GM21423 (cell line): Measurements from ENCODE around the gene PLCL2.
A peak's percentile ranks its signal among the peaks of the same experiment; 100 is the strongest.

Source experiments
- ATAC-seq: cut with Tn5 transposase; IDR thresholded peaks from one replicate; pipeline ENCODE4 v1.9.1; 2021; ENCODE audit warnings: mild to moderate bottlenecking, moderate library complexity; ENCODE audit not compliant: unreplicated experiment

PLCL2 gene

GRCh38 chr3:17040322-17040989, 155.7 kb downstream of the PLCL2 start:
- no peak for ATAC-seq

DNA sequence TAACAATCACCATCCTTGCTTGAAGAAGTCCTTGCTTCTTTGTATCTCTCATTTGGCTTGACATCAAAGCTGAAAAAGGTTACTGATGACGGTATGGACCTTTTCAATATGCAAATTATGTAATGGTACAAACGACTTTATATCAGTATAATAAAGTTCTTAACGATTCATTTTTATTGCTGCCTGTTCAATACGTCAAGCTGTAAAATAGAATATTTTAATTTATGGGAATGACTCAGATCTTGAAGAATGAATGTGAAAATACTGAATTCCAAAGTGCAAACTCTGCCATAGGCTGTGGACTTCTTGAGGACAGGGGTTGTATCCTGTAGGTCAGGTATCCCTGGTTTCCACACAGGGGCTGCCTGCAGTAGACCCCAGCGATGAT, 156.2 kb downstream of the PLCL2 start:
- ATAC-seq: no peak

- peak; percentile 72 for ATAC-seq
Measured at GRCh38 chr3:17044855-17045254, 160.1 kb downstream of the PLCL2 start.

DNA sequence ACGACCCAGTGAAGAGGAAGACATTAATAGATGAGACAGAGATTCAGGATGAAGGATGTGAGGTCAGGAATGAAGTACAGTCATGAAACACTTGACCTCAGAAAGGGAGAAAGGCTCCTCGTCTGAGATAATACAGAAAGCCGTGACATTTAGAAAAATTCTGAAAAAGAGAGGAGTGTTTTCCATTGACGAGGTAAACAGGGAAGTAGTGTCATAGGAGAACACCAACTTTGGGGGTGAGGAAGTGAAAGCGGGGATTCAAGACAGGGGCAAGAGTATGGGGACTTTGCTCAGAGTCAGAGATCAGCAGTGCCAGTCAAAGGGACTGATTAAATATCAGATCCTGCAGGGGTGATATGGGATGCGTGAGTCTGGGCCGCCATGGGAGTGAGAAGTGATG, 160.9 kb downstream of the PLCL2 start:
- no peak for ATAC-seq

GRCh38 chr3:17046623-17047022, 161.9 kb downstream of the PLCL2 start:
- no peak for ATAC-seq

- ATAC-seq: no peak
Measured at GRCh38 chr3:17047162-17047561, 162.4 kb downstream of the PLCL2 start.

- ATAC-seq: no peak
Measured at GRCh38 chr3:17047894-17048293, 163.1 kb downstream of the PLCL2 start.

- ATAC-seq: no peak
Measured at GRCh38 chr3:17050071-17050470, 165.3 kb downstream of the PLCL2 start.

GRCh38 chr3:17050506-17050905, 165.8 kb downstream of the PLCL2 start:
- no peak for ATAC-seq

- peak; percentile 63 for ATAC-seq
Measured at GRCh38 chr3:17052363-17052762, 167.6 kb downstream of the PLCL2 start.

- no peak for ATAC-seq
Measured at GRCh38 chr3:17054301-17054981, 169.7 kb downstream of the PLCL2 start.

- ATAC-seq: no peak
Measured at GRCh38 chr3:17054982-17055343, 170.2 kb downstream of the PLCL2 start.

GRCh38 chr3:17055374-17056276, 170.9 kb downstream of the PLCL2 start:
- ATAC-seq: peak; percentile 59

DNA sequence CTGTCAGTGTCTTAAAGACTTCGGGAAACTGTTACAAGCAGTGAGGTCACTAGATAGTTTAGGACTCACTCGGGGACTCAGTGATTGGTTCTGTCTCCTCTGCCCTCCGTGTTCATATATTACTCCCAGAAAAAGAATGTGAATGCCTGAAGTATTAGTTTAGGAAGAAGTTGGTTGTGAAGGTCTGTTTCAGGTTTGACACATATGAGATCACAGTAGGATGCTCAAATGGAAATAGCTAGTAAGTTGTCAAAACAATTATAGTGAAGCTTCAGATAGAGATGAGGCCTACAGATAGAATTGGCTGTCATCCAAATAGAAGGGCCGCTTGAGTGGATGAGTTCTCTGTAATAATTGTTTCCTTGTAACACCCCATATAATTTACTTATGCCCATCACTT, 172.6 kb downstream of the PLCL2 start:
- ATAC-seq: no peak

DNA sequence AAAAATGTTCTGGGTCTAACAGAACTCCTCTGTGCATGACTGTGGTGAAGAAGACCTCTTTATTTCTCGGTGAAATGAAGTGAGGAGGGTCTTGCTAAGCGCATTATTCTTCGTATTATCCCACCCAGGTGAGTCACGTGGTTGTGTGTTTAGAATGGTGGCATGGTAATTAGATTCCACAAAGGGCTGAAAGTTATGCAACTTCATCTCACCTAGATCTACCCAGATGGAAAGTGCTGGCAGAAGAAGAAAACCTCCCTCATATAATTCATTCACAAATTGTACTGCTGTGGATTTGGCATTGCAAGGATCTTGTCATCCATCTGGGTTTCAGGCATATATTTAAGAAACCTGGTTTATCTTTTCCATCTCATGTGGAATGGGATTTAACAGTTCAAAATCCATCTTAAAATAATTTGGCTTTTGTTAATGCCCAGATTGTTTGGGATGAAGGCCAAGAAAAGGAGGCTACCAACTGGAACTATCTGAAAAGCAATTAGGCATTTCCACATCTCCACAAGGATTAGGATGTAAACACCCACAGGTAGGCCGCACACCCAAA, 175.3 kb downstream of the PLCL2 start:
- no peak for ATAC-seq

GRCh38 chr3:17061005-17061404, 176.2 kb downstream of the PLCL2 start:
- ATAC-seq: no peak

- no peak for ATAC-seq
Measured at GRCh38 chr3:17062736-17063135, 178.0 kb downstream of the PLCL2 start.

GRCh38 chr3:17063596-17063995, 178.8 kb downstream of the PLCL2 start:
- ATAC-seq: no peak

GRCh38 chr3:17065315-17065714, 180.6 kb downstream of the PLCL2 start:
- ATAC-seq: no peak

DNA sequence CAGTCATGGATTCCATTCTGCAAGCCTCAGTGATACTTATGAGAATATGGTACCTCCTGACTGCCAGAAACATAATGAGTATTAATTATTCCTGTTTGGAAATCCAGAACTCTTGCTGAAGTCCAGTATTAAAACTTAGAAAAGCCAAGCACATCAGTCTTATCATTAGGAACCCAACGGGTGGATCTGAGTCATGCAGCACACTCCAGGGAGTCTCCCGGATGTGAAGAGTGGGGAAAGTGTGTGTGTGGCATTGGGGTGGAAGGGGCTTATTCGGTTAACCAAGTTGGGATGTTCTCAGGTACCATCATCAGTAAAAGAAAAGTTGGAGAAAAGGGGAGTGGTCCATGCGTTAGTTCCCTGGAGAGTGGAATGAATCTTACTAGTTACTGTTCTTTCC, 181.1 kb downstream of the PLCL2 start:
- ATAC-seq: no peak

DNA sequence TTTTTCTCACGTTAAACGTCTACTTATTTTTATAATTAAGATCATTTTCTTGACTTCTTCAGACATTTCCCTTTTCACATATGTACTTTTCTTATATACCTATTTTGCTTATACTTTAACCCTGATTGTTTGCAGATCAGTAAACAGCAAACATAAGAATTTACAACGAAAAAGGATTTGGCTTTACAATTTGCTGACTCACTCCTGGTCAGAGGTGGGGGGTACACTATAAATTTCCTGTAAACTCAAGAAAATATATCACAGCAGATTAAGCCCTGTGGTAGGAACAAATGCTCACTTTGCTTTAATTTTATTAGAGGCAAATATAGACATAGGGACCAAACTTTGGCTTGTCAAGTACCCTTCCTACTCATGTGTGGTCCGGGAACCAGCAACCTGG, 185.0 kb downstream of the PLCL2 start:
- no peak for ATAC-seq
